ENCODE data around the gene GRPEL2.

GRPEL2 gene

GRCh38 chr5:149362541-149362940, 17.2 kb downstream of the GRPEL2 start:
- no peak for DNase-seq (ENCODE audit: low read depth)
- no peak overlapping the region for H3K4me3 ChIP-seq (ENCODE audit: low read depth, low read length)
- TF ChIP-seq, protein P1, sequence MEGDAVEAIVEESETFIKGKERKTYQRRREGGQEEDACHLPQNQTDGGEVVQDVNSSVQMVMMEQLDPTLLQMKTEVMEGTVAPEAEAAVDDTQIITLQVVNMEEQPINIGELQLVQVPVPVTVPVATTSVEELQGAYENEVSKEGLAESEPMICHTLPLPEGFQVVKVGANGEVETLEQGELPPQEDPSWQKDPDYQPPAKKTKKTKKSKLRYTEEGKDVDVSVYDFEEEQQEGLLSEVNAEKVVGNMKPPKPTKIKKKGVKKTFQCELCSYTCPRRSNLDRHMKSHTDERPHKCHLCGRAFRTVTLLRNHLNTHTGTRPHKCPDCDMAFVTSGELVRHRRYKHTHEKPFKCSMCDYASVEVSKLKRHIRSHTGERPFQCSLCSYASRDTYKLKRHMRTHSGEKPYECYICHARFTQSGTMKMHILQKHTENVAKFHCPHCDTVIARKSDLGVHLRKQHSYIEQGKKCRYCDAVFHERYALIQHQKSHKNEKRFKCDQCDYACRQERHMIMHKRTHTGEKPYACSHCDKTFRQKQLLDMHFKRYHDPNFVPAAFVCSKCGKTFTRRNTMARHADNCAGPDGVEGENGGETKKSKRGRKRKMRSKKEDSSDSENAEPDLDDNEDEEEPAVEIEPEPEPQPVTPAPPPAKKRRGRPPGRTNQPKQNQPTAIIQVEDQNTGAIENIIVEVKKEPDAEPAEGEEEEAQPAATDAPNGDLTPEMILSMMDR (IDR thresholded peaks at IDR 0.05; ENCODE audit: insufficient read depth, low read depth, low read length, missing control alignments): no peak

GRCh38 chr5:149363358-149363757, 18.1 kb downstream of the GRPEL2 start:
- H3K4me3 ChIP-seq (ENCODE audit: low read depth, low read length): no peak overlapping the region
- no peak for DNase-seq (ENCODE audit: low read depth)
- TF ChIP-seq, protein P1 (IDR thresholded peaks at IDR 0.05; ENCODE audit: insufficient read depth, low read depth, low read length, missing control alignments): no peak

GRCh38 chr5:149363936-149364335, 18.6 kb downstream of the GRPEL2 start:
- H3K4me3 ChIP-seq (ENCODE audit: low read depth, low read length): no peak overlapping the region
- DNase-seq (ENCODE audit: low read depth): no peak
- TF ChIP-seq, protein P1 (IDR thresholded peaks at IDR 0.05; ENCODE audit: insufficient read depth, low read depth, low read length, missing control alignments): no peak

DNA sequence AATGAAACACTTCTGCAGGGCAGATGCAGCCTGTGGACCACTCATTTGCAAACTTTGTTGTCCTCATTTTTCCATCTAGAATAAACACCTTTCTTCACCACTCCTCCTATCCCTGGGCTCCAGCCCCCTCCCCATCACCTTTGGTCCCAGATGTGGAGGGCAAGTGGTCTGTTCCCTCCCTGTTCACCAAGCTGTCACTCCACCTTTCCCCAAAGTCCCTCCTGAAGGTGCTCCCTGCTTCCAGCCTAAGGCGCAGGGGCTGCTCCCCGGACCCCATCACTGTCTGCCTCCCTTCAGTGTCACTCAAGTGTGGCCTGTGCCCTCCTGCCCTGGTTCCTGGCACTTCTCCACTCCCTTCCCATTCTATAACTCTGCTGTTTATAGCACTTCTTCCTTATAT, 19.4 kb downstream of the GRPEL2 start:
- no peak for DNase-seq (ENCODE audit: low read depth)
- no peak overlapping the region for H3K4me3 ChIP-seq (ENCODE audit: low read depth, low read length)
- TF ChIP-seq, protein P1 (IDR thresholded peaks at IDR 0.05; ENCODE audit: insufficient read depth, low read depth, low read length, missing control alignments): no peak

DNA sequence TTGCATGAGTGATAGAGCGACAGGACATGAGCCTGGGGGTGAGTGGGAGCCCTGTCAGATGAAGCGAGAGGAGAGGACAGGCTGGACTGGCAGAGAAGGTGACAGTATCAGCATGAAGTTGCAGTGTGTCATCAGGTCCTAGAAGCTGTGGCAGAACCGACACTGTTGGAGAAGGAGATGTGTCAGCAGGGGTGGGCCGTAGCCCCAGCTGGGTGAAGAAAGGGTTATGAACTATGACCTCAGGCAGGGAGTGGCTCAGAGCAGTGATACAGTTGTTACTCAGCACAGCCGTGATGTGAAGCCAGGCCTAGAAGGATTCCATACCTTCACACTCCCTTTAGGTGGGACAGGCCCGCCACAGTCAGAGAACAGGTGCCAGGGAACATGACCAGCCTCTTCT, 20.1 kb downstream of the GRPEL2 start:
- TF ChIP-seq, protein P1 (IDR thresholded peaks at IDR 0.05; ENCODE audit: insufficient read depth, low read depth, low read length, missing control alignments): no peak
- H3K4me3 ChIP-seq (ENCODE audit: low read depth, low read length): no peak overlapping the region
- DNase-seq (ENCODE audit: low read depth): no peak

- H3K4me3 ChIP-seq (ENCODE audit: low read depth, low read length): no peak overlapping the region
- TF ChIP-seq, protein P1 (IDR thresholded peaks at IDR 0.05; ENCODE audit: insufficient read depth, low read depth, low read length, missing control alignments): no peak
- DNase-seq (ENCODE audit: low read depth): no peak
Measured at GRCh38 chr5:149366169-149366729, 20.9 kb downstream of the GRPEL2 start.
